COR-L47 (cell line): Measurements from ENCODE around the gene ZNF681.
"Not testable (repeated sequence)": the region's sequence is repeated elsewhere in the genome, so short reads cannot be mapped to it uniquely, and the experiment has no call there.

Experiments
- DNase-seq: peaks from one replicate; lab custom pipeline; 2025; lab: John Stamatoyannopoulos, UW

The ZNF681 gene

DNA sequence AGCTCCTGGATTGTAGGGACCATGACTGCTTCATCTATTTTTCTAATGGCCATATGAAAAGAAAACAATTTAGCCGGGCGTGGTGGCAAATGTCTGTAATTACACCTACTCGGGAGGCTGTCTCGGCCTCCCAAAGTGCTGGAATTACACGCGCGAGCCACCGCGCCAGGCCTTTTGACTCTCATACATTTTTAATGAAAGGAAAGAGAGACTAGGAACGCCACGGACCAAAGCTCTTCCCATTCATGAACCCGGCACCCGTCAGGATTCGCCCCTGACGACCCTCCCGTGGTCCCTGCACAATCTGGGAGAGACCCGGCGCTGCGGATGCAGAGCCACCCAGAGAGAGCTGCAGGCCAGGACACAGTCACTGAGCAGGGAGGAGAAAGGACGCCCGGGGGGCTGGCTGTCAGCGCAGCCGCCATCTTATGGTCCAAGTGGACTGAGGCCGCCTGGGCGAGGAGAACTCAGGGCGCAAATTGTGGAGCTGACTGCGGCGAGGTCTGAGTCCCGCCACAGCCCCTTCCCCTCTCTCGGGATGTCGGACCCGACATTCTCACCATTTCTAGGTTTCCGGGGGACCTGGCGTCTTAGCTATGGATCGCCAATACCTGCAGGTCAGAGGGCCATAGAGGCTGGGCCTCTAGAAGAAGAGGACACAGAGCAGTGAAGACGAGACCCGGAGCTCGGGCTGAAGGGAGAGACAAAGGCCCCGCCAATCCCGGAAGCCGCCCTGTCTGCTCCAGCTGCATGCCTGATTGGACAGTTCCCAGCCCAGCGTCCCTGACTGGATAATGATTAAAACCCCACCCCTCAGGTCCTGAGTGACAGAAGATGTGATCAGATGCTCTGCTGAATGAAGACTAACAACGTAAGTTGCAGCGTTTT is at the start of gene ZNF681:
Gene ZNF681, minus strand, starts transcription at position 705 of the 888 bp plus-strand sequence. Its CDS starts 142 bp downstream, at position 563.
- DNase-seq: peak; percentile 45

GRCh38 chr19:23804676-23805075 is 46.0 kb upstream of the ZNF681 start:
- no peak for DNase-seq

- DNase-seq: no peak
Observed at GRCh38 chr19:23802290-23802689, 43.6 kb upstream of the ZNF681 start.

DNA sequence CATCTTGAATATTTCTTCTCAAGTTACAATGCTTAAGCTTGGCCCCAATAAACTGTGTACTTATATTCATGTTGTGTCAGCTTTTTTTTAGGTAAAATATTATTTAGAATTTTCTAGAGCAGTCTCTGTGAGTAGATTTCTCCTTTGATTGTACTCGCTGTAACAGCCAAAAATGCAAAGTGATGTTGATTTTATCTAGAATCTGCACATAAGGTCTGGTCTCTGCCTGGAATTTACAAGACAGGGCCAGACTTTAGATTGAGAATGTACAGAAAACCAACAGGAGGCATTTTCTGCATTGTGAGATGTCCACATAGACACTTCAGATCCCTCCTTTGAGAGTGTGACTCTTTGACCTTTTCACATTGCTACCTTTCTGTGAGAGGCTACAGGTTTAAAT is 43.1 kb upstream of the ZNF681 start:
- DNase-seq: no peak

DNA sequence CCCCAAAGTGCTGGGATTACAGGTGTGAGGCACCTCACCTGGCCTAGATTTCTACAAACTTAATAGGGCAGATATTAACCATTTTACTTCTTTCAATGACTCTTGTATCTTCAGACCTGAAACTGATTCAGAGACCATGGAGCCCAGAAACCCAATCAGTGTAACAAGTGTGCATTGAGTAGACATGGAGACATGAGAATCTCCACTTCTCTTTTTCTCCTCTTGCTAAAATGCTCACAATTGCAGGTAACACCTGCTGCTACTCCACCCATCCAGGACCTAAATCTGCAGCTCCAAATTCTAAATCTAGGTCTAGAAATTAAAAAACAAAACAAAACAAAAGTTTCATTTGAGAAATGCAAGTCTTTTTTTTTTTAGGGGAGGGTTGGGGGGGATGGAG is 42.2 kb upstream of the ZNF681 start:
- no peak for DNase-seq

GRCh38 chr19:23800271-23800670 is 41.6 kb upstream of the ZNF681 start:
- DNase-seq: no peak

DNA sequence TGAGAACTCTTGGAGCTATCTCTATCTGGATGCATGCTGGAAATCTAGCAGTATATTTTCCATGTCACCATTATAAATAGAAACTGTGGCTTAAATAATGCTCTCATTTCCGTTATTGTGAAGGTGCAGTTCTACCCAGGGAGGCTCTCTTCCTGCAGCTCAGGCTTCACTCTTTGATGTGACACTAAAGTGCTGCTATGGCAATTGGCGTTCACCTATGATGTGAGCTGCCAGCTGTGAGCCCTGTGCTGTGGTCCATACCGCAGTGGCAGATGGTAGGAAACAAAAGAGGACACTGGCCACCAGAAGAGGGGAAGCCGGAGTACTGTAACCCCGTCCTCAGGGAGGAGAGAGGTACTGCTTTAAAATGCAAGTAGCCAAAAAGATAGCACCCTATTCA is 40.6 kb upstream of the ZNF681 start:
- DNase-seq: no peak

DNA sequence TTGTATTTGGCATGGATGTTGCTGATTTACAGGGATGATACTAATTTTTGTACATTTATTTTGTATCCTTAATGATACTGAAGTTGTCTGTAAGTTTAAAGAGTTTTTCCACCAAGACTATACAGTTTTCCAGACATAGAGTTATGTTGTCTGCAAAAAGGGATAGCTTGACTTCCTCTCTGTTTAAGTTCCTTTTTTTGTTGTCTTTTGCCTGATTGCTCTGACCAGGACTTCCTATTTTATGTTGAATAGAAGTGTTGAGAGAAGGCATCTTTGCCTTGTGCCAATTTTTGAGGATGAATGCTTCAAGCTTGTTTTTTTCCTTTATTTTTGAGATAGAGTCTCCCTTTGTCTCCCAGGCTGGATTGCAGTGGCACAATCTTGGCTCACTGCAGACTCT is 36.8 kb upstream of the ZNF681 start:
- no peak for DNase-seq

GRCh38 chr19:23792784-23793183 is 34.1 kb upstream of the ZNF681 start:
- no peak for DNase-seq

- no peak for DNase-seq
Observed at GRCh38 chr19:23790641-23791488, 32.2 kb upstream of the ZNF681 start.

DNA sequence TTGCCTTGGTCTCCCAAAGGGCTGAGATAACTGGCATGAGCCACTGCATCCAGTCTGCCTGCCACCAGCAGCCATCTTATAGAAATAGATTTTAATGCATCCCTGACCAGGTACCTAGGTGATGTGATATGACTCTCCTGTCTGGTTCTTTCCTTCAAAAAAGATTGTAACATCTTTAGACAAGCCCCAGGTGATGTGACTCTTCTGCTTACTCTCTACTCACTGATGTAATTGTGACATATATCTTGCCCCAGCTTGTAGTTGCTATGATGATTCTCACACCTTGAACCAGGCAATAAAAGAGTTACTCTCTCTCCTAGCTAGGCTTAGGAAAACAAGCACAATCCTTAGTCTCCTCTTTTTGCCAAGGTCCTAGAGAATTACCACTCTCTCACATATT is 30.6 kb upstream of the ZNF681 start:
- DNase-seq: no peak

DNA sequence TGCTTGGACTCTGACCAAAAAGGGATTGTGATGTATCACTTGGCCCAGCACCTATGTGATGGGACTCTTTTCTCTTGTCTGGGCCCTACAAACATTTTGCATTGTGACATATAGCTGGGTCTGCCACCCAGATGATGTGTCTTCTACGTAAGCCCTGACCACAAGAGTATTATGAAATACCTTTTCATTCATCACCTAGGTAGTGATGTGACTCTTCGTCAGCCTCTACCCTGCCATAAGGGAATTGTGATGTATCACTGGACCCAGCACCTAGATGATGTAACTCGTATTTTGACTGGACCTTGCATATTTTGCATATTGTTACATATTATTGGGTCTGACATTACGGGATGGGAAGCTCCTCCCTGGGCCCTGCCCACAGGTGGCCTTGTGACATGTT is 29.7 kb upstream of the ZNF681 start:
- no peak for DNase-seq

DNA sequence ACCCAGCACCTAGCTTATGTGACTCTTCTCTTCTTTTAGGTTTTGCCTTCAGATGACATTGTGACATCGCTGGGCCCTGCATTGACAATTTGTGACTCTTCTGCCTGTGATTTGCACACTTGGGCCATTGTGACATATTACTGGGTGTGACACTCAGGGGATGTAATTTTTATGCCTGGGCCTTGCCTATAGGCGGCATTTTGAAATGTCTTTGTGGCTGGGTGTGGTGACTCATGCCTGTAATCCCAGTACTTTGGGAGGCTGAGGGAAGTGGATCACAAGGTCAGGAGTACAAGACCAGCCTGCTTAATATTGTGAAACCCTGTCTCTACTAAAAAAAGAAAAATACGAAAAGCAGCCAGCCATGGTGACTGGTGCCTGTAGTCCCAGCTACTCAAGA is 28.4 kb upstream of the ZNF681 start:
- no peak for DNase-seq

DNA sequence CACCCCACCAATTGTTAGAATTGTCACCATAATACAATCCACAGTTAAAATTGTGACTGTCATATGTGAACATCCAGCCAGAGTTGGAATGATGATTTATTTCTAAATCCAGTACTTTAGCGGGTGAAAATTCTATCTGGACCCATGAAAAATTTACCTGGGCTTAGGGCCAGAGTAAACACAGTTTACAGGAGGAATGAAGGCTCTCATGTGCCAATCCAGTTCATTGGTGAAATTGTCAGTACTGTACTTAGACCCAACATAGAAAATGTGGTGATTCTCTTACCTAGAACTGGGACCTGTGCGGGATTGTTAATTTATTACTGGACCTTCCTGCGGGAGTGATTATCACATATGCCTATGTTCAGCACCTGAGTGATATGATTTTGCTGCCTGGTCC is 27.3 kb upstream of the ZNF681 start:
- DNase-seq: no peak

GRCh38 chr19:23784274-23784673 is 25.6 kb upstream of the ZNF681 start:
- DNase-seq: no peak

- no peak for DNase-seq
Observed at GRCh38 chr19:23783636-23784035, 24.9 kb upstream of the ZNF681 start.

- DNase-seq: no peak
Observed at GRCh38 chr19:23779645-23780044, 21.0 kb upstream of the ZNF681 start.

DNA sequence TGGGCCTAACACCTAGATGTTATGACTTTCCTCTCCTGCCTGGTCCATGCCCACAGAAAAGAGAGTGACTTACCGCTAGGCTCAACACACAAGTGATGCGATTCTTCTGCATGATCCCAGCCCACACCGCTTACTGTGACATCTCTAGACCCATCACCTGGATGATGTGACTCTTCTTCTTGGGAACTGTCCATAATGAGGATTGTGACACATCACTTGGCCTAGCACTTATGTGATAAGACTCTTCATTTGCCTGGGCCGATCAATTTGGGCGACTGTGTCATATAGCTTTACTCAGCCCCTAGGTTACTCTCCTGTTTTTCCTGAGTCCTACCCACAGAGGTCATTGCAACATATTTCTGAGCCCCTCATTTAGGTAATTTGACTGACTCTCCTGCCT is 19.9 kb upstream of the ZNF681 start:
- DNase-seq: no peak

GRCh38 chr19:23778036-23778435 is 19.3 kb upstream of the ZNF681 start:
- not testable (repeated sequence) for DNase-seq

DNA sequence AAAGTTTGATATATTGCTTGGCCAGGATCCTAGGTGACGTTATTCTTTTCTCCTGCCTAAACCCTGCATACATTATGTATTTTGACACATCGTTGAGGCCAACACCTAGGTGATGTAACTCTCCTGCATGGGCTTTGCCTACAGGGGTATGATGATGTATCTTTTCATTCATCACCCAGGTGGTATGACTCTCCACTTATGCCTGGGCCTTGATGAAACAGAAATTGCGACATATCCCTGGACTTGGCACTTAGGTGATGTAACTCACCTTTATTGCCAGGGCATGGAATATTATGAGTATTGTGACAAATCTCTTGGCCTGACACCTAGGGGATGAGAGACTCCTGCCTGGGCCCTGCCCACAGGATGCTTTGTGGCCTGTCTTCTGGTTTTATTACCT is 18.5 kb upstream of the ZNF681 start:
- no peak for DNase-seq

- no peak for DNase-seq
Observed at GRCh38 chr19:23776507-23777205, 18.0 kb upstream of the ZNF681 start.

DNA sequence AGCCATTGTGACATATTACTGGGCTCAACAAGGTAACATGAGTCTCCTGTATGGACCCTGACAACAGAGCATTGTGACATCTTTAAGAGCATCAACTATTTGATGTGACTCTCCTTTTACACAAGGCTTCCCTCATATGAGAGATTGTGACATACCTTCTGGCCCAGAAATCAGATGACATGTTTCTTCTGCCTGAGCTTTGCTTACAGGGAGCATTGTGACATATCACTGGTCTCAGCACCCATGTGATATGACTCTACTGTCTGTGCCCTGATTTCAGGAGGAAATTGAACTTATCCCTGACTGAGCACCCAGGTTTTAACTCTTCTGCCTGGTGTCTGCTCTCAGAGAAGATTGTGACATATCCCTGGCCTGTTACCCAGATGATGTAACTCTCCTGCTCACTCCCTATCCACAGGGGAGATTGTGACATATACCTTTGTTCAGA is 15.9 kb upstream of the ZNF681 start:
- DNase-seq: no peak
